Measurements from ENCODE around the gene PARP12.

The PARP12 gene

DNA sequence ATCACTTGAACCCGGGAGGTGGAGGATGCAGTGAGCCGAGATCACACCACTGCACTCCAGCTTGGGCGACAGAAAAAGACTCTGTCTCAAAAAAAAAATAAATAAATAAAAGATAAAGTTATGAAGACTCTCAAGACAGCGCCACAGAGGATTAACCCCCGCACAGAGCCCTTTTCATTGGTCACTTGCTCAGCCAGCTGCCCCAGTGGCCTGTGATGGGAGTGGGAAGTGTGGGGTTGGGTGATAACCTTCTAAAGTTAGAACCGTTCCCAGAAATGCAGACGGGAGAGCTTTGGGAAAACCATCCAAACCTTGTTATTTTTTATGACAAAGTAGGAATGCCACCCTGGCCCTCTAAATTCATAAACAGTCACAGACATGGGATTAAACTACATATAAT, 57.4 kb downstream of the PARP12 start:
- Histone ChIP-seq H3K4me2 (ENCODE audit: insufficient read depth, low read length) (no peak overlapping the region), H4K20me1 (ENCODE audit: insufficient read depth, low read length) (no peaks in the 10 kb centered on the region), H3K4me3 (ENCODE audit: low read depth in 1 of 2, low read length in 2 of 2) (no peak overlapping the region), H3K9ac (ENCODE audit: low read depth, low read length) (no peak overlapping the region), H3K27me3 (ENCODE audit: insufficient read depth, low read length, poor library complexity) (no peaks in the 10 kb centered on the region), H3K79me2 (ENCODE audit: insufficient read depth, low read length) (no peaks in the 10 kb centered on the region), H3K9me3 (ENCODE audit: insufficient read depth, low read length, severe bottlenecking) (no peaks in the 10 kb centered on the region), H3K27ac (ENCODE audit: low read length) (no peak overlapping the region), H3K36me3 (ENCODE audit: insufficient read depth, low read length) (no peaks in the 10 kb centered on the region), H2AFZ (ENCODE audit: low read depth, low read length) (no peak overlapping the region), H3K4me1 (ENCODE audit: insufficient read depth, low read length) (no peaks in the 10 kb centered on the region)
- TF ChIP-seq CTCF (IDR thresholded peaks at IDR 0.05; ENCODE audit: borderline replicate concordance, extremely low read depth, low read length, poor library complexity, severe bottlenecking) = no peak
- no peak for DNase-seq
- no peak for ATAC-seq (ENCODE audit: insufficient read depth, low read depth)

DNA sequence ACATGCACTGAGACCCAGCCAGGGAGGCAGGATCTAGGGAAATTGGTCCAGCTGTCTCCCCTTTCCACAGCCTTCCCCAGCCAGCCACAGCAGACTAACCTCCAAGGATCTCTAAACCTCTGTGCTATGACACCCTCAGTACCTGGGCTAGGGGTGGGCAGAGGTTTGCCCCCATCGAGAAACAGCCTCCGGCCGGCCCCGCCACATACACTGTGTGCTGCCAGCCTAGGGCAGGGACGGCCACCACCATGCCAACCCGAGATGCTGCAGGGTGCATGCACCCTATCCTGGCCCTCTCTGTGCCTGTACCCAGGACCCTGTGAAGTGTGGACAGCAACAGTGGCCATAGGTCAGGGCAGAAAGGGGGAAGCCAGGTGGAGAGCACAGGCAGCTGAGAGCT, 58.1 kb downstream of the PARP12 start:
- no peak for DNase-seq
- H3K9me3 ChIP-seq (ENCODE audit: insufficient read depth, low read length, severe bottlenecking) = no peaks in the 10 kb centered on the region
- TF ChIP-seq CTCF (IDR thresholded peaks at IDR 0.05; ENCODE audit: borderline replicate concordance, extremely low read depth, low read length, poor library complexity, severe bottlenecking) = no peak
- no peak for TF ChIP-seq EZH2 (IDR thresholded peaks at IDR 0.05; ENCODE audit: borderline replicate concordance, low read depth, low read length, severe bottlenecking)
- no peak overlapping the region for H3K27ac ChIP-seq (ENCODE audit: low read length)
- H2AFZ ChIP-seq (ENCODE audit: low read depth, low read length) = no peak overlapping the region
- no peak overlapping the region for H3K4me3 ChIP-seq (ENCODE audit: low read depth in 1 of 2, low read length in 2 of 2)
- no peaks in the 10 kb centered on the region for H3K79me2 ChIP-seq (ENCODE audit: insufficient read depth, low read length)
- H3K4me2 ChIP-seq (ENCODE audit: insufficient read depth, low read length) = no peak overlapping the region
- no peaks in the 10 kb centered on the region for H4K20me1 ChIP-seq (ENCODE audit: insufficient read depth, low read length)
- no peaks in the 10 kb centered on the region for H3K36me3 ChIP-seq (ENCODE audit: insufficient read depth, low read length)
- no peaks in the 10 kb centered on the region for H3K4me1 ChIP-seq (ENCODE audit: insufficient read depth, low read length)
- no peak overlapping the region for H3K9ac ChIP-seq (ENCODE audit: low read depth, low read length)
- no peaks in the 10 kb centered on the region for H3K27me3 ChIP-seq (ENCODE audit: insufficient read depth, low read length, poor library complexity)
- no peak for ATAC-seq (ENCODE audit: insufficient read depth, low read depth)

DNA sequence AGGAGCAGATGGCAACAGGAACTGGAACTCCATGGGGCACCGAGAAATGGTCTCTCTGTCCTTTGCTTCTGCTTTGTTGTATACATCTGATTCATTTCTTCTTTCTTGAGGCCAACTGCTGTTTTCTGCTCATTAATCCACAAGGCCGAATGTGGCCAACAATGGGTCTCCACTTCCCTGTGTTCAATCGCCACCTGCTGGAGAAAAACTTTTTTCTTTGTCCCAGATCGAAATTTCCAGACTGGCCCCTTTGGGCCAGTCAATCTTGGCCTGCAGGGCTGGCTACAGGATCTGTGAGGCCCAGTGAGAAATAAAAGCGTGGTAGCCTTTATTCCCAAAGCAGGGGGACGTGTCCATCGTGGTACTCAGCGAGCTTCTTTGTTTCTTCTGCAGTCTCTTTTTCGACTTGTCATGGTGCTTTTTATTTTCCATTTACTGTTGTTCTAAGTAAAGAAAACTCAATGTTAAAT, 58.8 kb downstream of the PARP12 start:
- H3K79me2 ChIP-seq (ENCODE audit: insufficient read depth, low read length) = no peaks in the 10 kb centered on the region
- peak; percentile 58 for TF ChIP-seq CTCF (IDR thresholded peaks at IDR 0.05; ENCODE audit: borderline replicate concordance, extremely low read depth, low read length, poor library complexity, severe bottlenecking)
- TF ChIP-seq EZH2 (IDR thresholded peaks at IDR 0.05; ENCODE audit: borderline replicate concordance, low read depth, low read length, severe bottlenecking) = no peak
- H3K27ac ChIP-seq (ENCODE audit: low read length) = no peak overlapping the region
- no peaks in the 10 kb centered on the region for H4K20me1 ChIP-seq (ENCODE audit: insufficient read depth, low read length)
- ATAC-seq (ENCODE audit: insufficient read depth, low read depth) = peak; percentile 47; the same call in 1 of the 3 replicates
- DNase-seq = peak; percentile 30
- no peak overlapping the region for H3K4me2 ChIP-seq (ENCODE audit: insufficient read depth, low read length)
- no peaks in the 10 kb centered on the region for H3K4me1 ChIP-seq (ENCODE audit: insufficient read depth, low read length)
- H3K4me3 ChIP-seq (ENCODE audit: low read depth in 1 of 2, low read length in 2 of 2) = no peak overlapping the region
- no peak overlapping the region for H2AFZ ChIP-seq (ENCODE audit: low read depth, low read length)
- H3K27me3 ChIP-seq (ENCODE audit: insufficient read depth, low read length, poor library complexity) = no peaks in the 10 kb centered on the region
- H3K9me3 ChIP-seq (ENCODE audit: insufficient read depth, low read length, severe bottlenecking) = no peaks in the 10 kb centered on the region
- H3K9ac ChIP-seq (ENCODE audit: low read depth, low read length) = no peak overlapping the region
- no peaks in the 10 kb centered on the region for H3K36me3 ChIP-seq (ENCODE audit: insufficient read depth, low read length)
